Activated T-helper 1 cell treated with Interleukin-2 at 50 U/mL for 16 hours (primary cell): ENCODE measurements around the gene TMF1.

Source experiments
- DNase-seq: peaks from one replicate; pipeline ENCODE4 v3.0.0-alpha.2; 2020; ENCODE audit warnings: low read depth

The TMF1 gene

GRCh38 chr3:68977486-68978167 is 74.5 kb downstream of the TMF1 start:
- DNase-seq, result no peak

GRCh38 chr3:68974711-68975110 is 77.4 kb downstream of the TMF1 start:
- DNase-seq, result no peak

- DNase-seq, result no peak
Measured at GRCh38 chr3:68973639-68974038, 78.5 kb downstream of the TMF1 start.

GRCh38 chr3:68972358-68972979 is 79.7 kb downstream of the TMF1 start:
- no peak for DNase-seq
